Left lung (tissue), 10 donors: ENCODE data around the gene BANK1. TPM values are rescaled to one million over a fixed set of nuclear protein-coding genes. Genes with fewer than 3 reads are reported as not detected.

Experiments used
- ATAC-seq: fragments of 200-7000 bp; cut with Tn5 transposase; one replicate; pipeline ENCODE4 v1.9.1; 2020; ENCODE audit warnings: moderate library complexity
- DNase-seq, 4 donors: peaks; one replicate each; pipeline ENCODE4 v3.0.0-alpha.2; 2013 to 2020
- H3K27ac ChIP-seq, 2 donors: fragments of 200-600 bp; sonication (generic) in 1 of 2; one replicate each; pipeline versions ENCODE4 v1.5.0 to v1.8.0; 2020 to 2021
- H3K27me3 ChIP-seq, 2 donors: fragments of 200-600 bp; sonication (generic) in 1 of 2; one replicate each; pipeline versions ENCODE4 v1.5.0 to v1.8.0; 2020 to 2021
- H3K36me3 ChIP-seq, 2 donors: fragments of 200-600 bp; sonication (generic) in 1 of 2; one replicate each; pipeline versions ENCODE4 v1.5.0 to v1.8.0; 2020 to 2021
- H3K4me1 ChIP-seq, 2 donors: fragments of 200-600 bp; one replicate each; pipeline ENCODE4 v1.8.0; 2021
- H3K4me3 ChIP-seq, 2 donors: fragments of 200-600 bp; sonication (generic) in 1 of 2; one replicate each; pipeline versions ENCODE4 v1.5.0 to v1.8.0; 2020 to 2021; ENCODE audit warnings: mild to moderate bottlenecking in 1 of 2
- H3K9me3 ChIP-seq, 2 donors: fragments of 200-600 bp; sonication (generic) in 1 of 2; one replicate each; pipeline versions ENCODE4 v1.5.0 to v1.8.0; 2020 to 2021
- intact Hi-C, 2 donors: fragments of 100-400 bp; cut with DNase I; formaldehyde crosslinking; loops; one replicate each; pipeline versions ENCODE4 v1.11.2 to v1.14.2; 2022
- polyA plus RNA-seq, 6 donors: library from polyadenylated mRNA; unstranded; fragments of 120-200 nt; gene quantifications; one replicate each; pipeline ENCODE4 v1.2.1, GENCODE V29; 2013; ENCODE audit not compliant: insufficient read length in 6 of 6
- total RNA-seq, 2 donors: library from RNA; stranded (reverse); fragmentation: NEBNext Ultra II Directional; extraction: Animal tissue kit (Norgen Biotek cat#: 25700); gene quantifications; one replicate each; pipeline ENCODE4 v1.2.1, GENCODE V29; 2021
- TF ChIP-seq, protein P1 (sequence below), 2 donors: fragments of 200-600 bp; sonication (generic) in 1 of 2; IDR thresholded peaks; one replicate each; pipeline versions ENCODE4 v1.5.0 to v1.8.0; 2021; ENCODE audit warnings: antibody characterized with exemption in 2 of 2
- donor health status: DM: no; HTN: yes; CAD: no.
- donor health status: DM: no; HTN: no; CAD: no.

Gene BANK1
- total and polyA plus RNA-seq, 8 donors: 1.7 to 11.1 (median 2.4) TPM

DNA sequence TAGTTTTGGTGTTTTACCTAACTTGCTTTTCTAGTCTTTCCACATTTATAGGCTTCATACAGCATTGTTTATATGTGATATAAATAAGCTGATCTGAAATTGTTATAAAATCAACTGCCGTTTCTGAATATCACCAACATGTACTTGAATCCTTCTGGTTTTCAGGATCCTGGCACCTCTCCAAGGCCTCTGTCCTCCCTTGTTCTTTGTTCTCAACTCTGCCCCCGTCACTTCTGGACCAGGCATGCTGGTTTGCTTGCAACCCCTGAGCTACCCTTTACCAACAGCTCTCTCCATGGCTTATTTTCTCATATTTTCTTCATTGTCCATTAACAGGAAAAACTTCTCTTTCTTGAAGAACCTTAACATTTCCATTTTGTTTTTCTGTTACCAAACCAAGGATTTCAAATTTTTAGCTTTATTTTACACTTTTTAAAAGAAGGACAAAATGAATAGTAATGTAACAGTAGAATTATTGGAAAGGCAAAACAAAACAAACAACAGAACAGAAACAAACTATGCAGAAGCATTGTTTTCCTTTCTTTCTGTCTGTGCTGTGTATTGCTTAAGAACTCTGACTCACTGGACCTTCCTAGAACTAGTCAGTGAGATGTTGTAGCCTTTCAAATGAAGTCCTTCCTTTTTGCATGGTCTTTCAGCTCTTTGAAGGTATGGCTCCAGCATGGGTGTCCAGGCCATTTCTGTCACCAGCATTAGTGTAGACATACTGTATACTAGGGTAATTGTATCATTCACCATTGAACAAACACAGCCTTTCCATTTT, 44.8 kb downstream of the BANK1 start:
- H3K9me3 ChIP-seq: no peaks in the 10 kb centered on the region
- TF ChIP-seq, protein P1, sequence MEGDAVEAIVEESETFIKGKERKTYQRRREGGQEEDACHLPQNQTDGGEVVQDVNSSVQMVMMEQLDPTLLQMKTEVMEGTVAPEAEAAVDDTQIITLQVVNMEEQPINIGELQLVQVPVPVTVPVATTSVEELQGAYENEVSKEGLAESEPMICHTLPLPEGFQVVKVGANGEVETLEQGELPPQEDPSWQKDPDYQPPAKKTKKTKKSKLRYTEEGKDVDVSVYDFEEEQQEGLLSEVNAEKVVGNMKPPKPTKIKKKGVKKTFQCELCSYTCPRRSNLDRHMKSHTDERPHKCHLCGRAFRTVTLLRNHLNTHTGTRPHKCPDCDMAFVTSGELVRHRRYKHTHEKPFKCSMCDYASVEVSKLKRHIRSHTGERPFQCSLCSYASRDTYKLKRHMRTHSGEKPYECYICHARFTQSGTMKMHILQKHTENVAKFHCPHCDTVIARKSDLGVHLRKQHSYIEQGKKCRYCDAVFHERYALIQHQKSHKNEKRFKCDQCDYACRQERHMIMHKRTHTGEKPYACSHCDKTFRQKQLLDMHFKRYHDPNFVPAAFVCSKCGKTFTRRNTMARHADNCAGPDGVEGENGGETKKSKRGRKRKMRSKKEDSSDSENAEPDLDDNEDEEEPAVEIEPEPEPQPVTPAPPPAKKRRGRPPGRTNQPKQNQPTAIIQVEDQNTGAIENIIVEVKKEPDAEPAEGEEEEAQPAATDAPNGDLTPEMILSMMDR (IDR thresholded peaks at IDR 0.05): no peak
- DNase-seq: peak in 2 of 4 donors; percentile 4 to 33
- H3K27me3 ChIP-seq: no peaks in the 10 kb centered on the region
- ATAC-seq: peak; percentile 83
- H3K36me3 ChIP-seq: no peaks in the 10 kb centered on the region
- no peak overlapping the region for H3K4me3 ChIP-seq
- intact Hi-C loops: no loop called here
- H3K4me1 ChIP-seq: peaks cover 4 to 23% of the 10 kb centered on the region in 2 donors
- H3K27ac ChIP-seq: peak overlapping the region; percentile 5 to 31

DNA sequence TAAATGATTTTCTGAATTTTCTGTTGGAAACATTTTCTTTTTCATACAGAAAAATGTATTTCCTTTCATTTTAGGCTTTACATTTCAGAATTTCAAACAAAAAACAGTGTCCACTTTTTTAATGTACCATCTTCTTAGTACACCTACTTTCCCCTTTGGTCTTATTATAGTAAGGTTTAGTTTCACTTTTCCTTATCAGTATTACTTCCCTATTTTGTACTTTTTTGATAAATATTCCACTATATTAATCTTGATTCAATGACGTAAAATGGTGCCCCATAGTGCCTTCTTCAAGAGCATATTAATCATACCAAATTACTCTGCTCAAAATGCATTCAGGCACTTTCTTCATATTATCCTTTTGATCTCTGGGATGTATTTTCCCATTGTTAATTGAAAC, 52.5 kb downstream of the BANK1 start:
- ATAC-seq (no peak), DNase-seq (no peak)
- Histone ChIP-seq H3K27ac (no peak overlapping the region), H3K4me1 (no peaks in the 10 kb centered on the region), H3K4me3 (no peak overlapping the region), H3K9me3 (no peaks in the 10 kb centered on the region), H3K36me3 (no peaks in the 10 kb centered on the region), H3K27me3 (no peaks in the 10 kb centered on the region)
- intact Hi-C loops: no loop called here
- TF ChIP-seq, protein P1 (IDR thresholded peaks at IDR 0.05): no peak

DNA sequence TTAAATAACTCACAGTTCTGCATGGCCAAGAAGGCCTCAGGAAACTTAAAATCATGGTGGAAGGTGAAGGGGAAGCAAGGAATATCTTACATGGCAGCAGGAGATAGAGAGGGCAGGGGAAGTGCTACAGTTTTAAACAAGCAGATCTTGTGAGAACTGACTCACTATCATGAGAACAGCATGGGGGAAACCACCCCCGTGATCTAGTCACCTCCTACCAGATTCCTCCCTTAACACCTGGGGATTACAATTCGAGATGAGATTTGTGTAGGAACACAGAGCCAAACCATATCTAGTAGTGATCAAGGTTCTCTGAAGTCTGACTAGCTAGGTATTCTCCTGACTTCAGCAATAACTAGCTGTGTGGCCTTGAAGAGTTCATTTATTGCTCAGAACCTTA, 56.0 kb downstream of the BANK1 start:
- Histone ChIP-seq H3K36me3 (no peaks in the 10 kb centered on the region), H3K27ac (no peak overlapping the region), H3K9me3 (no peaks in the 10 kb centered on the region), H3K4me3 (no peak overlapping the region), H3K4me1 (no peaks in the 10 kb centered on the region), H3K27me3 (no peaks in the 10 kb centered on the region)
- no peak for ATAC-seq
- intact Hi-C loops: no loop called here
- TF ChIP-seq, protein P1 (IDR thresholded peaks at IDR 0.05): no peak
- DNase-seq: no peak

DNA sequence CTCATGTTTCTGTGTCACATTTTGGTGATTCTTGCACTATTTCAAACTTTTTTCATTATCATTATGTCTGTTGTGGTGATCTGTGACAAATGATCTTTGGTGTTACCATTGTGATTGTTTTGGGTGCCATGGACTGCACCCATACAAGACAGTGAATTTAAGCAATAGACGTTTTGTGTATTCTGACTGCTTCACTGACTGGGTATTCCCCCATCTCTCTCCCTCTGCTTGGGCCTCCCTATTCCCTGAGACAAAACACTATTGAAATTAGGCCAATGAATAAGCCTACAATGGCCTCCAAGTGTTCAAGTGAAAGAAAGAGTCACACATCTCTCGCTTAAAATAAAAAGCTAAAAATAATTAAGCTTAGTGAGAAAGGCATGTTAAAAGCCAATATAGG, 60.2 kb downstream of the BANK1 start:
- no peaks in the 10 kb centered on the region for H3K27me3 ChIP-seq
- no peak overlapping the region for H3K27ac ChIP-seq
- H3K9me3 ChIP-seq: no peaks in the 10 kb centered on the region
- ATAC-seq: peak; percentile 14
- H3K4me3 ChIP-seq: no peak overlapping the region
- TF ChIP-seq, protein P1 (IDR thresholded peaks at IDR 0.05): no peak
- no peaks in the 10 kb centered on the region for H3K36me3 ChIP-seq
- no peaks in the 10 kb centered on the region for H3K4me1 ChIP-seq
- DNase-seq: no peak
- intact Hi-C loops: no loop called here

DNA sequence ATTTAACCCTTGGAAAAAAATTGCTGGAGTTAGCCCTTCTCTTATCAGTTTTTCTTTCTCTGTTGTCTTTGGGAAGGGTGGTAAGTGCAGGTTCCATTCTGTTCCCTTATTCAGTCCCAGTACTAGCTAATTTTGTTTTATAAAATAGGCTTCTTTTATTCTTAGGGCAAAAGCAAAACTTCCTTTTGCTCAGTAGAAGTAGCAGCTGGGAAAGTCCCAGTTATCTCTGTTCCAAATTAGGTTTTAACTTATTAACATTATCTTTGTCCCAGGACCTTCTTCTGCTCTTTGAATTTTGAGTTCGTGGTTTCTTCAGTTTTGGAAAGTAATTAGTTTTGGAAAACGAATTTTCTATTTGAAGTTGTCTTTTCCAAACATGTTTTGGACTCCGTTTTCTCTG, 61.1 kb downstream of the BANK1 start:
- no peaks in the 10 kb centered on the region for H3K27me3 ChIP-seq
- H3K27ac ChIP-seq: no peak overlapping the region
- H3K9me3 ChIP-seq: no peaks in the 10 kb centered on the region
- no peak overlapping the region for H3K4me3 ChIP-seq
- H3K36me3 ChIP-seq: no peaks in the 10 kb centered on the region
- ATAC-seq (no peak), DNase-seq (no peak)
- no peaks in the 10 kb centered on the region for H3K4me1 ChIP-seq
- intact Hi-C loops: no loop called here
- TF ChIP-seq, protein P1 (IDR thresholded peaks at IDR 0.05): no peak
